SK-N-MC (cell line): ENCODE data around the gene CACNG7.
A peak's percentile ranks its signal among the peaks of the same experiment; 100 is the strongest.

ENCODE experiments used
- DNase-seq: peaks from one replicate; pipeline ENCODE4 v3.0.0-alpha.2; 2011; ENCODE audit warnings: low read depth, low spot score
- H3K27ac ChIP-seq: fragments of 200-600 bp; sonication (generic); 2 replicates; pipeline ENCODE4 v1.5.1; 2016; ENCODE audit warnings: mixed run types
- H3K36me3 ChIP-seq: fragments of 200-600 bp; sonication (generic); 2 replicates; pipeline ENCODE4 v1.6.1; 2017; ENCODE audit warnings: antibody characterized with exemption, low read length, mixed read lengths; ENCODE audit not compliant: insufficient read depth
- H3K4me3 ChIP-seq: fragments of 200-600 bp; sonication (generic); 2 replicates; pipeline ENCODE4 v1.5.1; 2016
- H3K9ac ChIP-seq: fragments of 200-600 bp; sonication (generic); 2 replicates; pipeline ENCODE4 v1.8.0; 2017; ENCODE audit warnings: mixed run types, mixed read lengths; ENCODE audit not compliant: insufficient read length
- H3K9me3 ChIP-seq: fragments of 200-600 bp; sonication (generic); 2 replicates; pipeline ENCODE4 v1.6.1; 2017; ENCODE audit warnings: low read depth, mild to moderate bottlenecking, antibody characterized with exemption, low read length, moderate library complexity, mixed read lengths
- EZH2 ChIP-seq: fragments of 200-600 bp; sonication (generic); IDR thresholded peaks from one replicate; pipeline ENCODE4 v1.6.1; 2017; ENCODE audit warnings: antibody characterized with exemption
- FOXP2 ChIP-seq: optimal IDR thresholded peaks from 2 replicates; pipeline ENCODE3; 2011; ENCODE audit warnings: mild to moderate bottlenecking, moderate library complexity; ENCODE audit not compliant: insufficient read depth; ENCODE audit errors: extremely low read length, control extremely low read depth
- POLR2AphosphoS5 ChIP-seq: IDR thresholded peaks from 2 replicates; pipeline ENCODE4 v1.6.1; 2012; ENCODE audit warnings: mild to moderate bottlenecking, low read depth, low read length, borderline replicate concordance

CACNG7 gene

GRCh38 chr19:53908106-53908934, 758 bp upstream of the CACNG7 start:
- Histone ChIP-seq H3K4me3 (peak overlapping the region; percentile 68), H3K9me3 (no peaks in the 10 kb centered on the region), H3K27ac (no peak overlapping the region), H3K36me3 (no peaks in the 10 kb centered on the region), H3K9ac (no peak overlapping the region)
- no peak for DNase-seq
- TF ChIP-seq POLR2AphosphoS5 (no peak), FOXP2 (no peak), EZH2 (peak; percentile 76)

- H3K9me3 ChIP-seq: no peaks in the 10 kb centered on the region
- no peak overlapping the region for H3K27ac ChIP-seq
- H3K9ac ChIP-seq: no peak overlapping the region
- no peak overlapping the region for H3K4me3 ChIP-seq
- TF ChIP-seq POLR2AphosphoS5 (no peak), EZH2 (peak; percentile 62), FOXP2 (no peak)
- no peaks in the 10 kb centered on the region for H3K36me3 ChIP-seq
- DNase-seq: no peak
Measured at GRCh38 chr19:53909471-53910169, 542 bp downstream of the CACNG7 start.

DNA sequence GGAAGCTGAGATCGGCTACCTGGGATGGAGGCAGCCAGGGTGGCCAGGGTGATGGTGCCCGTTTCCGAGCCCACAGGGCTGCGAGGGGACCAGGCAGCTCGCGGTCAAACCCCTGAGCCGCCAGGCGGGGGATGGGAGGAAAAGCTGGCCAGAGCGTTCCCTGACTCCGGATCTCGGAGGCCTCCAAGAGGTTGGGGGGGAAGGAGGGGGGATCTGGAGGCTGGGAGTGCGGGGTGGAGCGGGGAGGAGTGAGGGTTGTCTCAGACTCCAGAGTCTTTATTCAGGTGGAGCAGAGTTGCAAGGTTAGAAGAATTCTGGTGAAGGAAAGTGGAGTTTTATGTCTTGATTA, 1.1 kb downstream of the CACNG7 start:
- no peaks in the 10 kb centered on the region for H3K9me3 ChIP-seq
- TF ChIP-seq EZH2 (no peak), POLR2AphosphoS5 (no peak), FOXP2 (no peak)
- no peak overlapping the region for H3K9ac ChIP-seq
- H3K27ac ChIP-seq: no peak overlapping the region
- H3K36me3 ChIP-seq: no peaks in the 10 kb centered on the region
- DNase-seq: no peak
- H3K4me3 ChIP-seq: no peak overlapping the region

DNA sequence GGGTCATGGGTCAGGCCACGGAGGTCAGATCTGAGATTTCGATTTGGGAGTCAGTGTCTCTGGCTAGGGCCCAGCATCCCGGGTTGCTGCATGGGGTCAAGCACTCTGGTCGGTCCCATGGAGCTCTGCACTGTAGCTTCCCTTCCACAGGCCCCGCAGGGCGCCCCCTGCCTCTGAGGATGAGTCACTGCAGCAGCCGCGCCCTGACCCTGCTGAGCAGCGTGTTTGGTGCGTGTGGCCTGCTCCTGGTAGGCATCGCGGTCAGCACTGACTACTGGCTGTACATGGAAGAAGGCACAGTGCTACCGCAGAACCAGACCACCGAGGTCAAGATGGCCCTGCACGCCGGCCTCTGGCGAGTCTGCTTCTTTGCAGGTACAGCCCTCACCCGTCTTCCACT, 3.6 kb downstream of the CACNG7 start:
- TF ChIP-seq POLR2AphosphoS5: no peak
- TF ChIP-seq EZH2: no peak
- no peak for TF ChIP-seq FOXP2
- Histone ChIP-seq H3K9me3 (no peaks in the 10 kb centered on the region), H3K9ac (no peak overlapping the region), H3K4me3 (no peak overlapping the region), H3K36me3 (no peaks in the 10 kb centered on the region), H3K27ac (no peak overlapping the region)
- DNase-seq: no peak

GRCh38 chr19:53915000-53915399, 5.9 kb downstream of the CACNG7 start:
- H3K4me3 ChIP-seq: no peak overlapping the region
- H3K36me3 ChIP-seq: no peaks in the 10 kb centered on the region
- H3K9me3 ChIP-seq: no peaks in the 10 kb centered on the region
- TF ChIP-seq EZH2: no peak
- TF ChIP-seq FOXP2: no peak
- no peak for TF ChIP-seq POLR2AphosphoS5
- no peak for DNase-seq
- no peak overlapping the region for H3K9ac ChIP-seq
- H3K27ac ChIP-seq: no peak overlapping the region

DNA sequence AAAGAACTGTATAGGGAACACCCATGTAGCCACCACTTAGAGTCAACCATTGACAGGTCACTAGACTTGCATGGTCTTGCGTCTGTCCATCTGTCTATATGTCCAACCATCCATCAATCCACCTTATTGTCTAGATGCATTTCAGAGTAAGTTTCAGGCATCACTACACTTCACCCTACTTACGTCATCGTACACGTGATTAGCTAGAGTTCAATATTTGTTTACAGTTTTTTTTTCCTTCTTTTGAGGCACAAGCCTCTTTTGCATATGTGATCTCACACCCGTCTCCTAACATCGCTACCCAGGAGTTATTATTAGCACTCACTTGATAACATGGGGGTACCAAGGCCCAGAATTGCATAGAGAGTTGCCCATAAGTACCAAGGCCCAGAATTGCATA, 6.9 kb downstream of the CACNG7 start:
- DNase-seq: no peak
- H3K36me3 ChIP-seq: no peaks in the 10 kb centered on the region
- no peak overlapping the region for H3K9ac ChIP-seq
- H3K27ac ChIP-seq: no peak overlapping the region
- no peaks in the 10 kb centered on the region for H3K9me3 ChIP-seq
- H3K4me3 ChIP-seq: no peak overlapping the region
- no peak for TF ChIP-seq EZH2
- TF ChIP-seq POLR2AphosphoS5: no peak
- TF ChIP-seq FOXP2: no peak

DNA sequence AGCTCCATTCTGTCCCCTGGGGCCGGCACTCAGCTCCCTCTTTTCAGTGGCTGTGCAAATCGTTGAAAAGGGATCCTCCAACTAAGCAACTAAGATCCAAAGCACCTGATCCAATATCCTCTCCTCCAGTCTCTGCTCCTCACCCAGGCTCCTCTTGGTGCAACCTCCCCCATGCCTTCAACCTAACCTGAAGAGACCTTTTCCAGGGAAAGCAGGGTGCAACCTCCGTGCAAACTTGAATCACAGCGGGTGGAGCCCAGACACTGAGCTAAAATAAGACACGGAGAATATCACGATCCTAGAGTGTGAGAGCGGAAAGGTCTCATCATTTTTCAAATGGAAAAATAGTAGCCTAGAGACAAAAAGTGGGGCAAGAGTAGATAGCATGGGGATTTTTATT, 8.3 kb downstream of the CACNG7 start:
- TF ChIP-seq POLR2AphosphoS5 (no peak), EZH2 (no peak), FOXP2 (no peak)
- H3K9me3 ChIP-seq: no peaks in the 10 kb centered on the region
- no peak overlapping the region for H3K9ac ChIP-seq
- no peak overlapping the region for H3K27ac ChIP-seq
- no peak for DNase-seq
- no peak overlapping the region for H3K4me3 ChIP-seq
- no peaks in the 10 kb centered on the region for H3K36me3 ChIP-seq

- TF ChIP-seq FOXP2 (no peak), EZH2 (no peak), POLR2AphosphoS5 (no peak)
- no peak overlapping the region for H3K9ac ChIP-seq
- H3K27ac ChIP-seq: no peak overlapping the region
- H3K36me3 ChIP-seq: no peaks in the 10 kb centered on the region
- H3K4me3 ChIP-seq: no peak overlapping the region
- DNase-seq: no peak
- H3K9me3 ChIP-seq: no peaks in the 10 kb centered on the region
Measured at GRCh38 chr19:53927739-53928138, 18.7 kb downstream of the CACNG7 start.
